Vagina (tissue), 2 donors: Measurements from ENCODE around the gene CENPS. TPM values are rescaled to one million over a fixed set of nuclear protein-coding genes. Genes with fewer than 3 reads are reported as not detected.
"Not testable (repeated sequence)": the region's sequence is repeated elsewhere in the genome, so short reads cannot be mapped to it uniquely, and the experiment has no call there.

Experiments
- DNase-seq, 2 donors: peaks; one replicate each; pipeline ENCODE4 v3.0.0-alpha.2; 2017; ENCODE audit errors: extremely low spot score in 2 of 2
- H3K27ac ChIP-seq: fragments of 200-600 bp; sonication (generic); one replicate; pipeline ENCODE4 v1.5.1; 2019
- H3K27me3 ChIP-seq: fragments of 200-600 bp; sonication (generic); one replicate; pipeline ENCODE4 v1.5.1; 2019
- H3K36me3 ChIP-seq, 2 donors: fragments of 200-600 bp; sonication (generic); one replicate each; pipeline ENCODE4 v1.5.1; 2017 to 2019
- H3K4me1 ChIP-seq: fragments of 200-600 bp; sonication (generic); one replicate; pipeline ENCODE4 v1.5.1; 2019
- H3K4me3 ChIP-seq, 2 donors: fragments of 200-600 bp; sonication (generic); 1 replicate in 1 of 2; 2 replicates in 1 of 2; pipeline ENCODE4 v1.5.1; 2016 to 2019
- H3K9me3 ChIP-seq: fragments of 200-600 bp; sonication (generic); one replicate; pipeline ENCODE4 v1.5.1; 2019
- POLR2A ChIP-seq, 2 donors: fragments of 450-650 bp; IDR thresholded peaks; one replicate each; pipeline ENCODE4 v1.6.1; 2017; ENCODE audit warnings: antibody characterized with exemption in 2 of 2, mild to moderate bottlenecking in 2 of 2, moderate library complexity in 2 of 2
- POLR2AphosphoS5 ChIP-seq, 2 donors: sonication (generic); formaldehyde crosslinking; IDR thresholded peaks; one replicate each; pipeline ENCODE4 v1.9.0; 2017; ENCODE audit warnings: antibody characterized with exemption in 2 of 2, mild to moderate bottlenecking in 2 of 2, low read depth in 1 of 2; ENCODE audit not compliant: insufficient read depth in 1 of 2
- intact Hi-C: fragments of 100-400 bp; cut with DNase I; formaldehyde crosslinking; loops from one replicate; pipeline ENCODE4 v1.15.1; 2023
- total RNA-seq: library from RNA; depleted of rRNA; stranded (reverse); fragments of >200 nt; gene quantifications from one replicate; pipeline ENCODE4 v1.2.3, GENCODE V29; 2016
- TF ChIP-seq, protein P1 (sequence below), 3 experiments: fragments of 450-650 bp in 2 of 3; fragments of 200-600 bp in 1 of 3; sonication (generic) in 1 of 3; IDR thresholded peaks; one replicate each; pipeline ENCODE4 v1.5.1; 2017 to 2019; ENCODE audit warnings: antibody characterized with exemption in 3 of 3, mild to moderate bottlenecking in 2 of 3, moderate library complexity in 2 of 3

The CENPS gene
- total RNA-seq, 1 donor from 2014 or later = 1.2 TPM

DNA sequence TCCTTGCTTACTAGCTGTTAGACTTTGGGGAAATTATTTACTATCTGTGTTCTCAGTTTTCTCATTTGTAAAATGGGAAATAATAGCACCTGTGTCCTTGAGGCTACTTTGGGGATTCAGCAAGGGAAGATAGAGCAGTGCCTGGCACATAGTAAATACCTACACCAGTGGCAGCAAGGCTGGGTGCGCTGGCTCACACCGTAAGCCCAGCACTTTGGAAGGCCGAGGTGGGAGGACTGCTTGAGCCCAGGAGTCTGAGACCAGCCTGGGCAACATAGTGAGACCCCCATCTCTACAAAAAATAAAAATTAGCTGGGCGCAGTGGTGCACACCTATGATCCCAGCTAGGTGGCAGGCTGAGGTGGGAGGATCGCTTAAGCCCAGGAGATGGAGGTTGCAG, 8.6 kb upstream of the CENPS start:
- intact Hi-C loops = no loop called here
- H3K9me3 ChIP-seq = no peaks in the 10 kb centered on the region
- no peaks in the 10 kb centered on the region for H3K27me3 ChIP-seq
- H3K4me1 ChIP-seq = peaks cover 7% of the 10 kb centered on the region
- no peak overlapping the region for H3K4me3 ChIP-seq
- H3K27ac ChIP-seq = no peak overlapping the region
- no peak for DNase-seq
- TF ChIP-seq POLR2A (IDR thresholded peaks at IDR 0.05) (no peak), POLR2AphosphoS5 (IDR thresholded peaks at IDR 0.05; ENCODE audit: insufficient read depth in 1 of 2, low read depth in 1 of 2) (no peak)
- TF ChIP-seq, protein P1, sequence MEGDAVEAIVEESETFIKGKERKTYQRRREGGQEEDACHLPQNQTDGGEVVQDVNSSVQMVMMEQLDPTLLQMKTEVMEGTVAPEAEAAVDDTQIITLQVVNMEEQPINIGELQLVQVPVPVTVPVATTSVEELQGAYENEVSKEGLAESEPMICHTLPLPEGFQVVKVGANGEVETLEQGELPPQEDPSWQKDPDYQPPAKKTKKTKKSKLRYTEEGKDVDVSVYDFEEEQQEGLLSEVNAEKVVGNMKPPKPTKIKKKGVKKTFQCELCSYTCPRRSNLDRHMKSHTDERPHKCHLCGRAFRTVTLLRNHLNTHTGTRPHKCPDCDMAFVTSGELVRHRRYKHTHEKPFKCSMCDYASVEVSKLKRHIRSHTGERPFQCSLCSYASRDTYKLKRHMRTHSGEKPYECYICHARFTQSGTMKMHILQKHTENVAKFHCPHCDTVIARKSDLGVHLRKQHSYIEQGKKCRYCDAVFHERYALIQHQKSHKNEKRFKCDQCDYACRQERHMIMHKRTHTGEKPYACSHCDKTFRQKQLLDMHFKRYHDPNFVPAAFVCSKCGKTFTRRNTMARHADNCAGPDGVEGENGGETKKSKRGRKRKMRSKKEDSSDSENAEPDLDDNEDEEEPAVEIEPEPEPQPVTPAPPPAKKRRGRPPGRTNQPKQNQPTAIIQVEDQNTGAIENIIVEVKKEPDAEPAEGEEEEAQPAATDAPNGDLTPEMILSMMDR (IDR thresholded peaks at IDR 0.05) = no peak
- peaks cover 3 to 39% of the 10 kb centered on the region in 2 donors for H3K36me3 ChIP-seq

DNA sequence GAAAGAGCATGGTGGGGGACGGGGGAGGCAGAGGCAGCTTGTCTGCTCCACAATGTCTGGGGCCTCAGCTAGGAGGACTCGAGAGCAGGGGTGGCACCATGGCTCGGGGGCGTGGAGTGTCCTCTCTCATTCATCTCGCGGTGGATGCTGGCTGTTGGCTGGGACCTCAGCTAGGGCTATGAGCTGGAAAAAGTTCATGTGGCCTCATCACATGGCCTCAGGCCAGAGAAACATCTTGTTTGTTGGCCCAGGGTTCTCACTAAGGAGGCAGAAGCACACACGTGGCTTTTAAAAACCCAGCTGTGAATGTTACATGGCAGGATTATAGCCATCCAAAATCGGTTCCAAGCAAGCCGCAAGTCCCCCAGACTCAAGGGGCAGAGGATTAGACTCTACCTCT, 6.2 kb upstream of the CENPS start:
- DNase-seq = no peak
- Histone ChIP-seq H3K36me3 (peaks cover 0 to 17% of the 10 kb centered on the region in 2 donors), H3K9me3 (no peaks in the 10 kb centered on the region), H3K27me3 (no peaks in the 10 kb centered on the region), H3K4me1 (peaks cover 13% of the 10 kb centered on the region), H3K27ac (no peak overlapping the region), H3K4me3 (no peak overlapping the region)
- TF ChIP-seq POLR2A (IDR thresholded peaks at IDR 0.05) (no peak), POLR2AphosphoS5 (IDR thresholded peaks at IDR 0.05; ENCODE audit: insufficient read depth in 1 of 2, low read depth in 1 of 2) (no peak)
- TF ChIP-seq, protein P1 (IDR thresholded peaks at IDR 0.05) = no peak
- intact Hi-C loops = no loop called here

DNA sequence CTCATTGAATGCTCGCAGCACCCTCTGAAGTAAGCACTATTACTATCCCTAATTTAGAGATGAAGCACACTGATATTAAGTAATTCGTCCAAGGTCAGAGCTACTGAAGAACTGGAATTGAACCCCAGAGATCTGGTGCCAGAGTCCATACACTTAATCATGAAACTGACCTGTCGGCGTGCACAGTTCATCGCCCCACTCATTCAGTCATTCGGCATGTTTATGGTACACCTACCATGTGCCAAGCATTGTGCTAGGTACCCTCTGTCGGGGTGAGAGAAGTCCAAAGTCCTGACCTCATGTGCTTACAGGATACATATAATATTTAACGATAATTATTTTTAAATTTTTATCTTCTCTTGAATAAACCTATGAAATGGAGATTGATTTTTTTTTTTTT, 5.6 kb upstream of the CENPS start:
- DNase-seq = no peak
- H3K27ac ChIP-seq = no peak overlapping the region
- intact Hi-C loops = no loop called here
- peaks cover 15% of the 10 kb centered on the region for H3K4me1 ChIP-seq
- no peaks in the 10 kb centered on the region for H3K9me3 ChIP-seq
- H3K27me3 ChIP-seq = no peaks in the 10 kb centered on the region
- TF ChIP-seq, protein P1 (IDR thresholded peaks at IDR 0.05) = no peak
- no peak for TF ChIP-seq POLR2A (IDR thresholded peaks at IDR 0.05)
- TF ChIP-seq POLR2AphosphoS5 (IDR thresholded peaks at IDR 0.05; ENCODE audit: insufficient read depth in 1 of 2, low read depth in 1 of 2) = no peak
- peaks cover 0 to 11% of the 10 kb centered on the region in 2 donors for H3K36me3 ChIP-seq
- no peak overlapping the region for H3K4me3 ChIP-seq

DNA sequence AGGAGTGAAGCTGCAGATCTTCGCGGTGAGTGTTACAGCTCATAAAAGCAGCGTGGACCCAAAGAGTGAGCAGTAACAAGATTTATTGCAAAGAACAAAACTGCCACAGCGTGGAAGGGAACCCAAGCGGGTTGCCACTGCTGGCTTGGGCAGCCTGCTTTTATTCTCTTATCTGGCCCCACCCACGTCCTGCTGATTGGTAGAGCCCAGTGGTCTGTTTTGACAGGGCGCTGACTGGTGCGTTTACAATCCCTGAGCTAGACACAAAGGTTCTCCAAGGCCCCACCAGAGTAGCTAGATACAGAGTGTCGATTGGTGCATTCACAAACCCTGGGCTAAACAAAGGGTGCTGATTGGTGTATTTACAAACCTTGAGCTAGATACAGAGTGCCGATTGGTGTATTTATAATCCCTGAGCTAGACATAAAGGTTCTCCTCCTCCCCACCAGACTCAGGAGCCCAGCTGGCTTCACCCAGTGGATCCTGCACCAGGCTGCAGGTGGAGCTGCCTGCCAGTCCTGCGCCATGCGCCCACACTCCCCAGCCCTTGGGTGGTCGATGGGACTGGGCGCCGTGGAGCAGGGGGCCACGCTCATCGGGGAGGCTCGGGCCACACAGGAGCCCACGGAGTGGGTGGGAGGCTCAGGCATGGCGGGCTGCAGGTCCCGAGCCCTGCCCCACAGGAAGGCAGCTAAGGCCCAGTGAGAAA, 4.3 kb upstream of the CENPS start:
- DNase-seq, H3K27ac ChIP-seq, H3K36me3 ChIP-seq, H3K9me3 ChIP-seq, intact Hi-C loops, H3K27me3 ChIP-seq: not testable (repeated sequence)
- H3K4me1 ChIP-seq = peaks cover 22% of the 10 kb centered on the region
- peak overlapping the region in 1 of 2 donors; percentile 3 for H3K4me3 ChIP-seq

DNA sequence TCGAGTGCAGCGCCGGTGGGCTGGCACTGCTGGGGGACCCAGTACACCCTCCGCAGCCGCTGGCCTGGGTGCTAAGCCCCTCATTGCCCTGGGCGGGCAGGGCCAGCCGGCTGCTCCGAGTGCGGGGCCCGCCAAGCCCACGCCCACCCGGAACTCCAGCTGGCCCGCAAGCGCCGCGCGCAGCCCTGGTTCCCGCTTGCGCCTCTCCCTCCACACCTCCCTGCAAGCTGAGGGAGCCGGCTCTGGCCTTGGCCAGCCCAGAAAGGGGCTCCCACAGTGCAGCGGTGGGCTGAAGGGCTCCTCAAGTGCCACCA, 3.7 kb upstream of the CENPS start:
- H3K36me3 ChIP-seq, H3K9me3 ChIP-seq, H3K27ac ChIP-seq, H3K27me3 ChIP-seq, H3K4me3 ChIP-seq, DNase-seq, intact Hi-C loops: not testable (repeated sequence)
- H3K4me1 ChIP-seq = peaks cover 27% of the 10 kb centered on the region

DNA sequence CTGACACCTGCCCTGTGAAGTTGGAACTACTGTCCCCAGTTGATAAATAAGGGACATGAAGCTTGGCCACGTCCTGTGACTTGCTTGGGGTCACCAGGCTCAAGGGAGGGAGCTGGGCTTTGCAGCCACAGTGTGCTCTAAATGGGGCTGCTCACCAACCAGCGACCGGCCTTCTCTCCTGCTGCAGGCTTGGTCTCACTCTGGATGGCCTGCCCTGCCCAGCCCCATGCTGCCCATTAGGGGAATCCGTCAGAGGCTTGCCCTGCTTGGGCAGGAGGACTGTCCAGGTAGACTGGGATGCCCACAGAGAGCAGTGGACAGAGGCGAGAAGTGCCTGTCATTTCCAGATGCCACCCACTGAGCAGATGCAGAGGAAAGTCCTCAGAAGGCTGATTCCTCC, 1.2 kb upstream of the CENPS start:
- no peak overlapping the region for H3K4me3 ChIP-seq
- DNase-seq = no peak
- TF ChIP-seq POLR2A (IDR thresholded peaks at IDR 0.05) = no peak
- no peak for TF ChIP-seq POLR2AphosphoS5 (IDR thresholded peaks at IDR 0.05; ENCODE audit: insufficient read depth in 1 of 2, low read depth in 1 of 2)
- TF ChIP-seq, protein P1 (IDR thresholded peaks at IDR 0.05) = no peak
- H3K27me3 ChIP-seq = no peaks in the 10 kb centered on the region
- H3K27ac ChIP-seq = no peak overlapping the region
- intact Hi-C loops = loop anchor here (2.0 kb wide), 1 partner anchor 52 kb away; no protein-coding TSS in a partner anchor
- peaks cover 27% of the 10 kb centered on the region for H3K4me1 ChIP-seq
- no peaks in the 10 kb centered on the region for H3K9me3 ChIP-seq
- H3K36me3 ChIP-seq = no peaks in the 10 kb centered on the region
